H4 (cell line): Measurements from ENCODE around the gene FAM47C. TPM values are rescaled to one million over a fixed set of nuclear protein-coding genes. Genes with fewer than 3 reads are reported as not detected.
"Not testable (repeated sequence)": the region's sequence is repeated elsewhere in the genome, so short reads cannot be mapped to it uniquely, and the experiment has no call there.

Experiments used
- DNase-seq: peaks from one replicate; pipeline ENCODE4 v3.0.0-alpha.2; 2015; ENCODE audit warnings: low spot score
- total RNA-seq: library from RNA; depleted of rRNA; stranded (reverse); fragments of >200 nt; shearing (Covaris generic); gene quantifications from 2 replicates; pipeline ENCODE4 v1.2.3, GENCODE V29; 2014; rRNA removed

The FAM47C gene
- total RNA-seq = not detected in 2 replicates

DNA sequence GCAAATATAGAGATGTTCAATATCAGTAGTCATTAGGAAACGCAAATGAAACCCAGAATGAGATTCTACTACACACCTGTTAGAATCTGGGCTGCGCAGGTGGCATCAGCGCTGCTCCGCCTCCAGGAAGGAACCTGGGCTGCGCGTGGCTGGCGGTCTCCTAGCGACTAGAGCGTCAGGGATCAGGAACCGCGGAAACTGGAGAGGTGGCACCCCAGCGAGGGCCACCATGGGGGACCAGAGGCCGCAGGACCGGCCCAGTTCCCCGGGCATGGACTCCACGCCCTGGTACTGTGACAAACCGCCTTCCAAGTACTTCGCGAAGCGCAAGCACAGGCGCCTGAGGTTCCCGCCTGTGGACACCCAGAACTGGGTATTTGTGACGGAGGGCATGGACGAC is at the start of gene FAM47C:
TSS of gene FAM47C (plus strand) at position 185 of the 400 bp plus-strand sequence. CDS start at position 230, 45 bp downstream.
- not testable (repeated sequence) for DNase-seq

DNA sequence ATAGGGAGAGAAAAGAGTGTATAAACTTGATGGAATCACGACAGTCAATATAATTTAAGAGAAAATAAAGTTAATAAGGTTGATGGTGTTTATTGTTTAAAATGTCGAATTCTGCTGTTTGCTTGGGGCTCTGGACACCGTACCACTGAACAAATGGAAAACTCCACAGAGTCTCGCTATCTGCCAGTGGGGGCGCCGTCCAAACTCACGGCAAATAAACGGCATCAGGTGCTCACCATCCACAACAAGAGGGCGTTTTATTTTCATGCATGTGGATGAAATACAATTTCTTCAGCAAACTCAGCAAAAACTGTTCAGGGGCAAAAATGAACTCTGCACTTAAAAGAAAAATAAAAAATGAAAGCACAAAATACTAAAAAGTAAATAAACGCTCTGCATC is 46.6 kb upstream of the FAM47C start:
- peak; percentile 37 for DNase-seq

DNA sequence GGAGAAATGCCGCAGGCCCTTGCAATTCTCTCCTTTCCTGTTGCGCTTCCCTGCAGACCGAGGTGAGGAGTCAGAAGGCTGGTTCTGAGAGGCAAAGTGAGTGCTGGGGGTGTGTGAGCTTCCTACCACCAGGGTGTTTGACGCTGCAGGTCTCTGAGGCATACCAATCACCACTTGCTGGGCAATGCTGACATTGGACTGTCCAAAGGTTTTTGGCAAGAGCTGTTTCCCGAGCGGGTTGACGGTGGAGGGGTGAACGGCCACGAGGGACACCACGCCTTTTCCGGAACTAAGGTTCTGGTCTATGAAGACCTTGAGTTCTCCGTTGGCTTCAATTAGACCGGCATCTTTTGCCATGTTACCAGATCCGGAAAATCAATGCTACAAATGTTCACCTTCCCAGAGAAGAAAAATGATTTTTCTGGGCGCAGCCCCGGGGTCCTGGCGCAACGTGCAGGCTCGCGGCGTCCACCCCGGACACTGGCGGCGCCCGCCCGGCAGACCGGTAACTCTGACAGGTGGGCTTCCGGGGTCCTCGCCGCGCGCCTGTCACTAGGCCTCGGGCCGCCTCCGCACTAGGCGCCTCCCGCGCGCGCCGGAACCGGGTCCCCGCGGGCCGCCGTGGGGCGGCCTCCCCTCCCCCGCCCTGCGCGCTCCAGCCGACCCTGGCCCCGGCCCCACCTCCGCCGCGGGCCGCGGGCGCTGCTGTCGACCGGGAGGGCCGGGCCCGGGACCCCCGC is 44.9 kb upstream of the FAM47C start:
- no peak for DNase-seq

DNA sequence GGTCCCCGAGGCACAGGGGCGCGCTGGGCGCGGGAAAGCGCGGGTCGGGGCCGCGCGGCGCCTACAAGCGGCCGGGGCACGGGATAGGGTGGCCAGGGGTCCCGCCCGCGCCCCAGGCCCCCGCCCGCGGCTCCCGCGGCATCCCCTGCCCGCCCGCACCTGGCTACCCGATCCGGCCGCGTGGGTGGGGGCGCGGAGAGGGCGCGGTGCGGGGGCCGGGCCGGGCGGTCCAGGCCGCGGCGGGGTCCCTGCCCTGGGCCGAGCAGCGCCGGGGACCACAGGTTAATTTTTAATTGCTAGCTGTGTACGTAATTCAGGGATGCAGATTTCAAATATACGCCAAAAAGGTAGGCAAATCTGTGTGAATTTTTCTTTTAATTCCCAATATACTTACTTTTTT is 44.3 kb upstream of the FAM47C start:
- no peak for DNase-seq

DNA sequence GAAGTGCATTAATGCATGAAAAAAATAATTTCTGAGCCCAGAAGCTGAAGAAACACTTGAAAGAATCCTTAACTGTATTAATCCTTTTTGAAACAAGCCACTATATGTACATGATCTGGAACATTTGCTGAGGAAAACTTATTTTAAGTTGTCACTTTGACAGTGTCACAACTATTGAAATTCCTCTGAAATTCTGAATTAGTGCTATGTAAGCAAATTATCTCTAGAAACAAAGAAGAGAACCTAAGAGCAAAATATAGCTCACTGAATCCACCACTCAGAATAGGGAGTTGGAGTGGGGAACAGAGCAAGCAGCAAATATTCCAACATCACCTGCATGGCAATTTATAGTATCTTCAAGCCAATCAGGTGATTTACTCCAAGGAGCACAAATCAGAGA is 34.6 kb upstream of the FAM47C start:
- no peak for DNase-seq

DNA sequence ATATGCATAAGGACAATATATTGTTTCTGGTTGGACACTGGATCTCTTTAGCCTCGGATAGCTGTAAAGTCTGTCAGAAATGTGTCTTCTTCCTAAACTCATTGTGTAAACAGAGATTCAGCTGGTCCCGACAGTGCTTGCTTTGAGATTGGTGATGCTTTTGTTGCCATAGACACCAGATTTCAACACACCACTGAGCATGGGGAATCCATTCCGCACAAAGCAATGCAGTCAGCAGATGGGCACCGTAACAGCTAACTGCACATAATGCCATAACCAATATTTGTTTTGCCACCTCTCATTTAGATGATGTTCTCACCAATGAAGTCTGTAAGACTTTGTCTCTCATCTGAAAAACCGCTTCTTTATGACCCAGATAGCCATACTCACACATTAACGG is 33.3 kb upstream of the FAM47C start:
- no peak for DNase-seq

DNA sequence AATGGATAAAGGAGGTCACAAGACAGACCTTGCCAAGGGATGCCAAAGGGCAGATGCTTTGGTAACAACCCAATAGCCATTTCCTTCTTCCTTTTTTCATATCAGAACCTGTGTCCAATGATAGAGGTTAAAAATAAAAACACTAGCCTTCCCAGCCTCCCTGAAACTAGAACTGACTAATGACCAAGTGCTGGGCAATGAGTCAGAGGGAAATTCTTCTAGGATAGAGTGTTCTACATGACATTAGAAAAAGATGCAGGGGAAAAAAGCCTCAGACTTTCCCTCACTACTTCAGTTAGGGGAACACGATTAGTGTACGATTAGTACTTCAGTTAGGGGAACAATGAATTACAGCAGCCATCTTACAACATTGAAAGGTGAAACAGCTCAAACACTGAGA is 29.3 kb upstream of the FAM47C start:
- DNase-seq = peak; percentile 3

DNA sequence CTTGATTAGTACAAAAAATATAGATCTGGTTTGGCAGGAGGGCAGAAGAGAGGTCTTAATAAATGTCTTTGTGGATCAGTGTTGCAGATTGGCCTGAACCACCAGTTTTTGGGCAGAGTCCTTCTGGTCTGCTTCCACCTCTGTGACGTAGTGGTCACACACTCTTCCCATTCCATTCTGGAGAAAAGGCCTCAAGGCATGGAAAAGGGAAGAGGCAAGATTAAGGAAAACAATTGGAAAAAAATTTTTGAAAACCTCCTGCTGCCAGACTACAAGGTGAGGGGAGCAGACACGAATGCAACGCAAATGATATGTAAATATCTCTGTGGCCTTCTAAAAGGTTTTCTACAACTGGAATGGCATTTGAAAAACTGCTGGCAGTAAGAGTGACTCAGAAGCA is 24.3 kb upstream of the FAM47C start:
- DNase-seq = no peak

DNA sequence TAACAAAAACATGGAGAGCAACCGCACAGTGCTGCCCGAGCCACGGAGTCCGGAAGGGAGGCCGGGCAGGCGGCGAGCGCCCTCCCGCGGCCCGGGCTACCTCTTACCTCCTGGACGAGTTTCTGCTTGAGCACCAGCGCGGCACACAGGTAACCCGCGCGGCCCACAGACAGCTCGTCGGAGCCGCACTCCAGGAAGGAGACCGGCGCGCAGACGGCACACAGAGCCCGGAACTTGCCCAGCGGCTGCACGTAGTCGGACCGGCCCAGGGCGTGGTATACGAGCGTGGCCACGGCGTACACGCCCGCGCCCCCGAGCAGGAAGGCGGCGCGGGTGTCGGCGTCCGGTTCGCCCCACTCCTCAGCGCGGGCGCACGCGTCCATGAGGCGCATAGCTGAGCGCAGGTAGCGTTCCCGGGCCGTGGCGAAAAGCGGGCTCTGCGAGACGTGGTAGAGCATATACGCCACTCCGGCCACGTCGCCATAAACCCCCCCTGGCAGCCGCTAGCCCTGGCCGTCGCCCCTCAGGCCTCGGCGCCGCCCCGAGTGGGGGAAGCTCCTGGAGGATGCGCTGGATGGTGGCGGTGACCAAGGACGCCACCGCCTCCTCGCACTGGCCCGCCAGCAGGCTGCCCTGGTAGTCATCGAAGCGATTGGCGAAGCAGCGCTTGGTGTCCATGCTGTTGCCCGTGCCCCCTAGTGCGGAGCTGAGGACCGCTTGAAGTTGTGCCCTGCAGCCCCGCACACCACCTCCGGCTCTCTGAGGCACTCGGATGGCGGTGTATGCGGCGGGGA is 22.6 kb upstream of the FAM47C start:
- not testable (repeated sequence) for DNase-seq

DNA sequence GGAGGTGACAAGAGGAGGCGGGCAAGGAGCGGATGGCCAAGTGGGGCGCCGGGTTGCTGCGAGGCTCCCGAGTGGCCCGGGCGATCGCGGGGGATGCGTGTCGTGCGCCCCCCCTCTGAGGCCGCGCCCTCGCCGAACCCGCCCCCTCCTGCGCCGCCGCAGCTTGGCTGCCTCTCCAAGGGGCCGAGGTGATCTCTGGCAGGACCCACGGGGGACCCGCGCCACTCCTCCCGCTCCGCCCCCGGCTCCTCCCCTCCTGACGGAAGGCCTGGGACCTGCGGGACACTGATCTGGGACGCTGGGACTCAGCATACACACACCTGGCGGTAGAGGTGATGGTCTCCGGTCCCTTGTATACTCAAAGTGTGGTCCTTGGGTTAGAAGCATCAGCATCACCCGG is 21.9 kb upstream of the FAM47C start:
- DNase-seq = no peak

DNA sequence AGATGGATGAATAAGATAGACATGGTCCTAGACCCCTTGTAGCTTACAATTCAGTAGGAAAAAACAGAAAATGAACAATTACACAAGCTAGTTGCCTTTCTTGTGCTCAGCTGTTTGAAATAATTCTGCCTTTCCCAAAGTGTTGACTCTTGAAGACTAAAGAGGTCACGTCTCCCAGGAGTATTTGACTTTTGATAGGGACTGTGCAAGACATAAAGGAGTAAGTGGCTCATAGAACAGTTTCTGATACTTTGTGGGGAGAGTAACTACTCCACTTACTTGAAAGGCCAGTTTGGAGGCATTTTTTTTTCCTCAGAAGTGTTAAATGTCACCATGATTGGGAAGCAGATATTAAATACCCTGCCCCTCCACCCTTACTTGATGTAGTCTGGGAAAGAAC is 21.0 kb upstream of the FAM47C start:
- DNase-seq = not testable (repeated sequence)

DNA sequence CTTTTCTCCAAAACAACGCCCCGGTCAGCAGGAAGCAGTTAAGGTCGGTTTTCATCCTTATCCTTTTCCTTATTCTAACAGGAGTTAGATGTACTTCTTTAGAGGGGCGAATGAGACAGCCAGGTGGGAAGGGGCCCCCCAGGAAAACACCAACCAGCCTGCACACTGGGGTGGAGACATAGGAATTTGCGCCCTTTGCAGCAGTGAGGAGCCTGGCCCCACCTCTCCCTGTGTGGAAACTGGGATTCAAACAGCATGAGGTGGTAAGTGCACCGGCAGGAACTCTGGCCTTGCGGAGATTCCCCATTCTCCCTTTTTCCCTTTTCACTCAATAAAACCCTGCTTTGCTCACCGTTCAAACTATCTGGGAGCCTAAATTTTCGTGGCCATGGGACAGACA is 8.0 kb upstream of the FAM47C start:
- DNase-seq = no peak

DNA sequence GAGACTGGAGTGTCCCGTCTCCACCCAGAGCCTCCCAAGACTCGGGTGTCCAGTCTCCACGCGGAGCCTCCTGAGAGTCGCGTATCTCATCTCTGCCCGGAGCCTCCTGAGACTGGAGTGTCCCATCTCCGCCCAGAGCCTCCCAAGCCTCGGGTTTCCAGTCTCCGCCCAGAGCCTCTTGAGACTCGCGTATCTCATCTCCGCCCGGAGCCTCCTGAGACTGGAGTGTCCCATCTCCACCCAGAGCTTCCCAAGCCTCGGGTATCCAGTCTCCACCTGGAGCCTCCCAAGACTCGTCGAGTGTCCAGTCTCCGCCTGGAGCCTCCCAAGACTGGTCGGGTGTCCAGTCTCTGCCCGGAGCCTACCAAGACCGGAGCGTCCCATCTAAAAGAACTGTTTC is 2.3 kb downstream of the FAM47C start:
- no peak for DNase-seq

DNA sequence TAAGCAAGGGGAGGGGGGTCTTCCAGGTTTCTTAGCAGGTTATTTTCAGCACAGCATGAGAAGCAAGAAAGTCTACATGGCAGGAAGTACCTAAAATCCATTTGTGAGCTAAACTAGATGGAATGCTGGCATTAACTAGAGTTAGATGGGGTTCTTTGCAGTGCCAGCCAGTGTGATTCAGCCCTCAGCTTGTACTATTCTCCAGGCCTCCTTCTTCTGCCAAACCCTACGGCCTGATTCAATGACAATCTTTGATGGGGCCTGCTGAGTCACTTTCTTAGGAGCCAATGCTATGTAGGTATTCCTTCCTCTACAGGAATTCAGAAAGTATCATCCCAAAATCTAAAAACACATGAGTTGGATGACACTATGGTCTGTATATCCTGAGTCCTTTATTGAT is 26.1 kb downstream of the FAM47C start:
- DNase-seq = not testable (repeated sequence)

DNA sequence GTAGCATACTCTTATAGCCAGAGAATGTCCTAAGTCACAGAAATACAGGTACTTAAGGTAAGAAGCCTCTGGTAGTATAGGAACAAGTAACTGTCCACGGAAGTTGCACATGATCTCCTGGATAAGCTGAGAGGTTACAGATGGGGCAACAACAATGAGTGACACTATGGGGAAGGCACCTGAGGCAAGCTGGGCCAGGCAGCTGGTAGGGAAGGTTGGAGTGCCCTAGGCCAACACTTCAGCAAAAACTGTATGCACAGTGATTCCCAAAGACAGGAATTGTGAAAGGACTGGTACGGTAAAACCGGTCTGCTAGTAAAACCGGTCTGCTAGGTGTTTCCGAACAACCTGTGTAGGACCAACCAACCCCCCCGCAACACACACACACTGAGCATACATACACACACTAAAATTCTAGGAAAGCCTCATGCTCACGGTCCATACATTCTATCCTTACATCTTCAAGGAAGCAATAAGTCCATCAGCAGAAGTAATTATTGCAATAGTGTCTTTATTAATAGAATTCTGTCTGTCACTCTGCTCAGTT is 28.6 kb downstream of the FAM47C start:
- DNase-seq = not testable (repeated sequence)

DNA sequence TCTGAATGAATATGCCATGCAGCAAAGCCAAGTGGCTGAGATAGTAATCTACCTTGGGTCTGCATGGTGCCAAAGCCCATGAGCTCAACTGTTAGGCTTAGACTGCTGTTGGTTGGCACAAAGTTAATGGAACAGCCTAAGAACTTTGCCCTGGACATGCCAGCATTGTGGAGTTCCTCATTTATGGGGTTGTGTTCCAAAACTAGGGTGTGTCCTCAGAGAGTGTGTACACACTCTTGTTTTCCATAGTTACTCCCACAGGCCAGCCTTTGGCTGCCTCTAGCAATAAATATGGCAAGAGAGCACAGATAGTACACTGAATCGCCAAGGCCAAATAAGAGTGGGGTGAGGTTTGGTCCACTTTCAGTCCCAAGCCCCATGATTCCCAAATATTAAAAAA is 30.6 kb downstream of the FAM47C start:
- DNase-seq = not testable (repeated sequence)

DNA sequence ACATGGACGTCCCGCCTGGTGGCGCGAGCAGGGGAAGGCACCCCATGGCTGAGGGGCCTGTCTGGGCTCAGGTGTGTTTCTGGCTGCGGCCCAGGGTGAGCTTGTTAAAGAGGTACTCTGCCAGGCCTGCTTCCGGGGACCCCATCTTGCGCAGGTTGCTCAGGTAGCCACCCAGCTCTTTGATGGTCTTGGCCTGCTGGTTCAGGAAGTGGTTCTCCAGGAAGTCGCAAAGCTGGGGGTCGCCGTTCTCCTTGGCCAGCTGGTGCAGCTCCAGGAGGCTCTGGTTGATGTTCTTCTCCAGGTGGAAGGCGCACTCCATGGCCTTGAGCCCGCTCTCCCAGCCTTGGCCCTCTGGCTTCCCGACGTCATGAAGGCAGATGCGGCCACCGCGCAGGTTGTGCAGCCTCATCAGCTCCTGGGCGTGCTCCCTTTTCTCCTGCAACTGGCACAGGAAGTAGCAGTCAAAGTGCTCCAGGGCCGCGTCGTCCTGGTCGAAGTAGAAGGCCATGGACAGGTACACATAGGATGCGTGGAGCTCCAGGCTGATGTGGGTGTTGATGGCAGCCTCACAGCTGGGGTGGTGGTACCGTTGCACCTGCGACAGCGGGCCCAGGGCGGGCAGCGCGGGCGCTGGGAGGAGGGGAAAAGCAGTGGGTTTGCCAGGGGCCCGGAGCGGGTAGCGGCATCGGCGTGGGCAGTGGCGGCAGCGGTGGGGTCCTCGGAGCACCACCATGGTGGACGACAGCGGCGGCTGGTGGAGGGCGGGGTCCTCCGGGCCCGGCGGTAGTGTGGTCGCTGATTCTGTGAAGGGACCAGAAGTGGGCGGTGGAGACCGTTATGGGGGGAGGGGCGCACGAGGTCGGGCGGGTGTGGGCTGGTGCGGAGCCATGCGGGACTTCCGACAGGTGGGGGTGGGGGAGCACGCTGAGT is 35.1 kb downstream of the FAM47C start:
- not testable (repeated sequence) for DNase-seq

DNA sequence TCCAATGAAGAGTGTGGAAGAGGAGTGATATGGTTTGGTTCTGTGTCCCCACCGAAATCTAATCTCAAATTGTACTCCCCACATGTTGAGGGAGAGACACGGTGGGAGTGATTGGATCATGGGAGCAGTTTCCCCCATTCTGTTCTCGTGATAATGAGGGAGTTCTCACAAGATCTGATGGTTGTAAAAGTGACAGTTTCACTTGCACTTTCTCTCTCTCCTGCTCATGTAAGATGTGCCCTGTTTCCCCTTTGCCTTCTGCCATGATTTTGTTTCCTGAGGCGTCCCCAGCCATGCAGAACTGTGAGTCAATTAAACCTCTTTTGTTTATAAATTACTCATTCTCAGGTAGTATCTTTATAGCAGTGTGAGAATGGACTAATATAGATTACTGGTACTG is 39.6 kb downstream of the FAM47C start:
- DNase-seq = no peak

DNA sequence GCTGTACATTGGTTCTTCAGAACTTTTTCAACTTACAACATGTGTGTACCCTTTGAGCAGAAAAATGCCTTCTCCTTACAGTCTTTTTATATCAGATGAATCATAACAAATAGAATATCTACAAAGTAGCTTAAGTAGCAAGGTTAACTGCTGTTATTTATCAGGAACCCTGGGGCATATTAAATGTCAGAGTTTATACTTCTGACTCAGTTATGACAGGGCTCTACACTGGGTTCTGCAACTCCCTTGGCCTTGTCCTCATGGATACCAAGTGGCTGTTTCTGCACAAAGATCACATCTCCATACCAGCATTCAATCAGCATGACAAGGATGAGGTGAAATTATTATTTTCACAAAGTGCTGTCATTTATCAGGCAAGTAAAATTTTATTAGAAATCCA is 49.4 kb downstream of the FAM47C start:
- not testable (repeated sequence) for DNase-seq

DNA sequence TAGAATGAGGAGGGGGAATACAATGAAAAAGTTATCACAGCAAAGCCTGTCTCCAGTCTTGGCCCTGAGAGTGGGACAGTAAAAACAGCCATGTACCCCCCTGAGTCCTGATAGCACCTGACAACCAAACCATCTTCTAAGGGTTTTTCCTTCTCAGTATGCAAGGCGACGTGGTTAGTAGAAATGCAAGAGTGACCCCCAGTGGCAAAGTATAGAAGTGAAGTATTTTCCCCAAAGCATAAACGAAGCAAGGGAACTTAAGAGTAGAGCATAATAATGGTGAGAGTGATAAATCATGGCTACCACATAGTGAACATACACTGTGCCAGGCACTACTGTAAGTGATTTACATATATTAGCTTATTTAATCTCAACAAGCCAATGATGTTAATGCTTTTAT is 52.8 kb downstream of the FAM47C start:
- DNase-seq = peak; percentile 42
